Sigmoid colon (tissue), 7 donors: ENCODE results near the gene AKAP8. TPM values are rescaled to one million over a fixed set of nuclear protein-coding genes. Genes with fewer than 3 reads are reported as not detected.

Experiments
- DNase-seq: peaks from one replicate; pipeline ENCODE4 v3.0.0-alpha.2; 2019
- H3K27ac ChIP-seq, 4 donors: fragments of 200-600 bp; sonication (generic); one replicate each; pipeline ENCODE4 v1.5.1; 2016 to 2019; ENCODE audit warnings: mild to moderate bottlenecking in 1 of 4
- H3K27me3 ChIP-seq, 3 donors: fragments of 200-600 bp; sonication (generic); one replicate each; pipeline ENCODE4 v1.5.1; 2019; ENCODE audit warnings: mild to moderate bottlenecking in 1 of 3
- H3K36me3 ChIP-seq, 4 donors: fragments of 200-600 bp; sonication (generic); one replicate each; pipeline ENCODE4 v1.5.1; 2016 to 2019
- H3K4me1 ChIP-seq, 4 donors: fragments of 200-600 bp; sonication (generic); one replicate each; pipeline ENCODE4 v1.5.1; 2017 to 2019
- H3K4me3 ChIP-seq, 4 donors: fragments of 200-600 bp; sonication (generic); one replicate each; pipeline ENCODE4 v1.5.1; 2017 to 2019; ENCODE audit warnings: mild to moderate bottlenecking in 2 of 4, moderate library complexity in 1 of 4
- H3K9me3 ChIP-seq, 4 donors: fragments of 200-600 bp in 3 of 4; sonication (generic) in 3 of 4; one replicate each; pipeline versions ENCODE4 v1.5.1 to v1.6.1; 2013 to 2019
- EP300 ChIP-seq, 4 donors: sonication (generic); formaldehyde crosslinking; IDR thresholded peaks; one replicate each; pipeline ENCODE4 v1.6.1; 2017; ENCODE audit warnings: antibody characterized with exemption in 4 of 4
- POLR2A ChIP-seq, 2 donors: fragments of 450-650 bp; IDR thresholded peaks; one replicate each; pipeline ENCODE4 v1.6.1; 2016; ENCODE audit warnings: antibody characterized with exemption in 2 of 2, mild to moderate bottlenecking in 2 of 2, moderate library complexity in 2 of 2
- POLR2AphosphoS5 ChIP-seq, 4 donors: sonication (generic); formaldehyde crosslinking; IDR thresholded peaks; one replicate each; pipeline ENCODE4 v1.6.1; 2017; ENCODE audit warnings: antibody characterized with exemption in 4 of 4
- WGBS, 2 donors: extraction: QIAGEN DNeasy Blood & Tissue Kit; methylation state at CpG; one replicate each; pipeline ENCODE4 v1.1.7; 2013; 5-methylcytosine and 5-hydroxymethylcytosine counted together
- intact Hi-C: fragments of 100-400 bp; cut with DNase I; formaldehyde crosslinking; loops from one replicate; pipeline ENCODE4 v1.15.1; 2023
- polyA plus RNA-seq, 3 donors: library from polyadenylated mRNA; stranded (reverse); fragments of 200-250 nt; gene quantifications; one replicate each; pipeline ENCODE4 v1.2.3, GENCODE V29; 2013
- small RNA-seq, 3 donors: library from RNA; depleted of rRNA; stranded (forward); fragments of <200 nt; gene quantifications; one replicate each; pipeline ENCODE3, GENCODE V24; 2016
- total RNA-seq, 4 donors: library from RNA; depleted of rRNA; stranded (reverse); fragments of >200 nt; gene quantifications; one replicate each; pipeline ENCODE4 v1.1.0, GENCODE V29; 2016
- TF ChIP-seq, protein P1 (sequence below), 4 experiments: fragments of 450-650 bp in 3 of 4; fragments of 200-600 bp in 1 of 4; IDR thresholded peaks; one replicate each; pipeline ENCODE4 v1.5.1; 2016 to 2019; ENCODE audit warnings: antibody characterized with exemption in 4 of 4, mild to moderate bottlenecking in 3 of 4, moderate library complexity in 2 of 4
- donor health status: healthy with polysubstance abuse.
- donor health status: Bipolar disorder and iron deficiency.
- donor health status: healthy.

The AKAP8 gene
- total and polyA plus RNA-seq, 7 donors, result 11.4 to 43.8 (median 19.8) TPM

DNA sequence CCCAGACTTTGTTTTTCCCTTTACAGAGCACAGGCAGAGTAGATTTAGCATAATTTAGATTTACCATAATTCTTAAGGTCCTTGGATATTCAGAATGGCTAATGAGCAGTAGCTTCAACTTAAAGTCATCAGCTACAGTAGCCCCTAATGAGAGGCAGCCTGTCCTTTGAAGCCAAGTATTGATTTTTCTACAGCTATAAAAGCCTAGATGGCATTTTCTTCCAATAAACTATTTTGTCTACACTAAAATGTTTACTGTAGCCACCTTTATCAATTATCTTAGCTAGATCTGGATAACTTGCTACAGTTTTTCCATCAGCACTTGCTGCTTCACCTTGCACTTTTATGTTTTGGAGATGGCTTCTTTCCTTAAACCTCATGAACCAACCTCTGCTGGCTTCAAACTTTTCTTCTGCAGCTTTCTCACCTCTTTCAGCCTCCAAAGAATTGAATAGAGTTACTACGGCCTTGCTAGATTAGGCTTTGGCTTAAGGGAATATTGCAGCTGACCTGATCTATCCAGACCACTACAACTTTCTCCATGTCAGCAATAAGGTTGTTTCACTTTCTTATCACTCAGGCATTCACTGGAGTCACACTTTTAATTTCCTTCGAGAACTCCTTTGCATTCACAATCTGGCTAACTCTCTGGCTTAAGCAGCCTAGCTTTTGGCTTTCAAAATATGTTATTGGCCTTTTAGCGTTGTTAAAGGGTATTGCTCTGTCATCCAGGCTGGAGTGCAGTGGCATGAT lies 73.8 kb downstream of the AKAP8 start:
- Histone ChIP-seq H3K4me1 (peaks cover 0 to 90% (median 72%) of the 10 kb centered on the region in 4 donors), H3K27ac (peak overlapping the region in 1 of 4 donors; percentile 83), H3K9me3 (no peaks in the 10 kb centered on the region), H3K36me3 (no peaks in the 10 kb centered on the region), H3K27me3 (no peaks in the 10 kb centered on the region), H3K4me3 (no peak overlapping the region)
- TF ChIP-seq POLR2AphosphoS5 (IDR thresholded peaks at IDR 0.05), result no peak
- no peak for TF ChIP-seq EP300 (IDR thresholded peaks at IDR 0.05)
- TF ChIP-seq, protein P1, sequence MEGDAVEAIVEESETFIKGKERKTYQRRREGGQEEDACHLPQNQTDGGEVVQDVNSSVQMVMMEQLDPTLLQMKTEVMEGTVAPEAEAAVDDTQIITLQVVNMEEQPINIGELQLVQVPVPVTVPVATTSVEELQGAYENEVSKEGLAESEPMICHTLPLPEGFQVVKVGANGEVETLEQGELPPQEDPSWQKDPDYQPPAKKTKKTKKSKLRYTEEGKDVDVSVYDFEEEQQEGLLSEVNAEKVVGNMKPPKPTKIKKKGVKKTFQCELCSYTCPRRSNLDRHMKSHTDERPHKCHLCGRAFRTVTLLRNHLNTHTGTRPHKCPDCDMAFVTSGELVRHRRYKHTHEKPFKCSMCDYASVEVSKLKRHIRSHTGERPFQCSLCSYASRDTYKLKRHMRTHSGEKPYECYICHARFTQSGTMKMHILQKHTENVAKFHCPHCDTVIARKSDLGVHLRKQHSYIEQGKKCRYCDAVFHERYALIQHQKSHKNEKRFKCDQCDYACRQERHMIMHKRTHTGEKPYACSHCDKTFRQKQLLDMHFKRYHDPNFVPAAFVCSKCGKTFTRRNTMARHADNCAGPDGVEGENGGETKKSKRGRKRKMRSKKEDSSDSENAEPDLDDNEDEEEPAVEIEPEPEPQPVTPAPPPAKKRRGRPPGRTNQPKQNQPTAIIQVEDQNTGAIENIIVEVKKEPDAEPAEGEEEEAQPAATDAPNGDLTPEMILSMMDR (IDR thresholded peaks at IDR 0.05), result no peak
- DNase-seq, result no peak
- intact Hi-C loops, result no loop called here
- 95% methylated on average over 3 of the region's 3 CpGs for WGBS, 2 donors

DNA sequence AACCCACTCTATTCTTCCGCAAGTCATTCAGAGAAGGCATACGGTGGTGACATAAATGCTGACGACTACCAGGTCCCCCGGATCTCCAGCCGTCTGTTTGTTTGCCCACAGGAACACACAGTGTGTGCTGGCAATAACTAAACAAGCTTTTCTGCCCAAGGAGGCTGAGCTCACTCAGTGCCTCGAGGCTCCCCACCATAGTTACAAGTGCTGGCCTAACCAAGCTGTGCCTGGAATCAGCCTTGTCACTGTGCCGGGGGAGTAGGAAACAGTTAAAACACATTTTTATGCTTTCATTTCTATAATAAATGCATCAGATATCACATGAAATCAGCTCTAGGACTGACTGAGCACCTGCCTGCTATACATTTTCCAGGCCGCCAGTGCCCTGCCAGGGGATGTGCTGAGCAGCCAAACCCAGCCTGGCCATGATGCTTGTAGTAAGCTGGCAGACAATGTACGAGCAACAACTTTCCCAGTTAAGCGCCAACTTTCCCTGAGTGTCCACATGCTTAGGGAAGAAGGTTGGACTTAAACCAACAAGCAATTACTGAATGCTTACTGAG lies 75.4 kb downstream of the AKAP8 start:
- TF ChIP-seq, protein P1 (IDR thresholded peaks at IDR 0.05), result no peak
- TF ChIP-seq POLR2AphosphoS5 (IDR thresholded peaks at IDR 0.05) (peak in 2 of 4 donors; percentile 49 to 51), POLR2A (IDR thresholded peaks at IDR 0.05) (no peak)
- Histone ChIP-seq H3K27me3 (no peaks in the 10 kb centered on the region), H3K4me1 (peaks cover 0 to 91% (median 73%) of the 10 kb centered on the region in 4 donors), H3K36me3 (no peaks in the 10 kb centered on the region), H3K9me3 (no peaks in the 10 kb centered on the region), H3K27ac (peak overlapping the region; percentile 4 to 83 (median 72)), H3K4me3 (no peak overlapping the region)
- DNase-seq, result peak; percentile 90
- intact Hi-C loops, result no loop called here
- WGBS, 2 donors, result 55 to 63% methylated on average over 10 of the region's 10 CpGs

Small RNA genes lying within 50 kb of the gene (small RNA-seq; reads per million reads assigned to genes)
- 0 reads per million in 3 donors for gene AC005776.1

Other genes with a start within 250 kb of the AKAP8 start
- gene NOTCH3, start 178.8 kb downstream of the AKAP8 start, total RNA-seq, result 10 to 100 TPM in 1 of 4 donors, 1 to 10 TPM in 3; 2.8 to 15.0 (median 5.1) TPM
- gene NOTCH3, start 178.8 kb downstream of the AKAP8 start, polyA plus RNA-seq, result 1 to 10 TPM in 1 of 3 donors, under 1 TPM in 2; under 0.01 to 9.1 (median 0.46) TPM
- not detected for gene EPHX3, start 147.3 kb downstream of the AKAP8 start, total RNA-seq
- under 1 TPM in 2 of 3 donors, not detected in 1; 0.46 to 0.73 TPM for gene EPHX3, start 147.3 kb downstream of the AKAP8 start, polyA plus RNA-seq
- gene BRD4, start 47.2 kb downstream of the AKAP8 start, total RNA-seq, result 10 to 100 TPM; 15.0 to 43.8 (median 21.4) TPM
- gene BRD4, start 47.2 kb downstream of the AKAP8 start, polyA plus RNA-seq, result 10 to 100 TPM in 2 of 3 donors, 1 to 10 TPM in 1; 9.0 to 42.1 (median 13.6) TPM
- gene AKAP8L, start 39.2 kb upstream of the AKAP8 start, total RNA-seq, result 100 to 1,000 TPM in 2 of 4 donors, 10 to 100 TPM in 2; 90.5 to 145 (median 101) TPM
- 10 to 100 TPM; 15.0 to 67.5 (median 22.8) TPM for gene AKAP8L, start 39.2 kb upstream of the AKAP8 start, polyA plus RNA-seq
- gene WIZ, start 70.2 kb upstream of the AKAP8 start, total RNA-seq, result 10 to 100 TPM; 16.3 to 49.6 (median 28.4) TPM
- gene WIZ, start 70.2 kb upstream of the AKAP8 start, polyA plus RNA-seq, result 10 to 100 TPM in 1 of 3 donors, 1 to 10 TPM in 2; 7.8 to 18.3 (median 9.2) TPM
- gene RASAL3, start 84.8 kb upstream of the AKAP8 start, total RNA-seq, result 1 to 10 TPM; 1.1 to 2.0 (median 1.5) TPM
- gene RASAL3, start 84.8 kb upstream of the AKAP8 start, polyA plus RNA-seq, result 10 to 100 TPM in 1 of 3 donors, 1 to 10 TPM in 1, under 1 TPM in 1; 0.60 to 20.3 (median 1.6) TPM
- gene PGLYRP2, start 99.7 kb upstream of the AKAP8 start, total RNA-seq, result not detected
- gene PGLYRP2, start 99.7 kb upstream of the AKAP8 start, polyA plus RNA-seq, result under 1 TPM in 1 of 3 donors, not detected in 2; 0.60 TPM
- not detected for gene CYP4F22, start 128.7 kb upstream of the AKAP8 start, total RNA-seq
- under 1 TPM in 1 of 3 donors, not detected in 2; 0.07 TPM for gene CYP4F22, start 128.7 kb upstream of the AKAP8 start, polyA plus RNA-seq
- gene CYP4F8, start 235.4 kb upstream of the AKAP8 start, total RNA-seq, result not detected
- not detected for gene CYP4F8, start 235.4 kb upstream of the AKAP8 start, polyA plus RNA-seq